Activated CD8-positive, alpha-beta memory T cell treated with anti-CD3 and anti-CD28 coated beads, Interleukin-2, amount 50 U/mL, for 1 hour (primary cell): ENCODE measurements around the gene AUTS2.

Experiments
- DNase-seq: peaks from one replicate; pipeline ENCODE4 v3.0.0-alpha.2; 2020; ENCODE audit errors: extremely low read depth

AUTS2 gene

GRCh38 chr7:69847921-69848612 is 249.8 kb downstream of the AUTS2 start:
- DNase-seq = no peak

DNA sequence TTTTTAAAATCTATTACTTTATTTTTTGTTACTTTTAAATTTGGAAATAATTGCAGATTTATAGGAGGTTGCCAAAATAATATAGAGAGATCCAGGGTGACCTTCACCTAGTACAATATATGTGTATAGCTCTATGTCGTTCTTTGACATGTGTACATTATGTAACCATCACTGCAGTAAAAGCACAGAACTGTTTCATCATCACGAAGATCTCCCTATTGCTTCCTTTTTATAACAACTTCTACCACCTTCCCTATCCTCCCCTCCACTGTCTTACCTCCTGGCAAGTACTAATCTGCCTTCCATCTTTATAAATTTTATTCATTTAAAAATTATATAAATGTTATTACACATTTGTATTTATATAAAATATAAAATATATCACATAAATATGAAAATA is 251.0 kb downstream of the AUTS2 start:
- no peak for DNase-seq

GRCh38 chr7:69857014-69857413 is 258.7 kb downstream of the AUTS2 start:
- no peak for DNase-seq

DNA sequence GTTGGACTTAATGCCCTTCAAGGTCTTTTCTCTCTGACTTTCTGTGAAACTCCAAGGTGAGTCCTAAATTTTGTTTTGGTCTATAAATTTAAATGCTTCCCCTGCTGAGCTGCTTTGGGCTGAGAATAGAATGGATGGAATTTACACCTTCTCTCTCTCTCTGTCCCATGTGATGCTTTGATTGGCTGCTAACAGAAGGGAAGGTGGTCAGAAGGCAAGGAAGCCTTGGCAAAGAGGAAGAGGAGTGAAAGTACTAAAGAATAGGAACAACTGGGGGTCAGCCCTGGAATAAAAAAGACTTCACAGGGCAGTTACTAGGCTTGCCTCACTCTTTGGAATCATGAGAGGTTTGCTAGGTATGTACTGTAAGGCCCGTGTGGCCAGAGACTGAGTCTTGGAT is 260.2 kb downstream of the AUTS2 start:
- no peak for DNase-seq

- DNase-seq = no peak
Observed at GRCh38 chr7:69859342-69859741, 261.1 kb downstream of the AUTS2 start.

DNA sequence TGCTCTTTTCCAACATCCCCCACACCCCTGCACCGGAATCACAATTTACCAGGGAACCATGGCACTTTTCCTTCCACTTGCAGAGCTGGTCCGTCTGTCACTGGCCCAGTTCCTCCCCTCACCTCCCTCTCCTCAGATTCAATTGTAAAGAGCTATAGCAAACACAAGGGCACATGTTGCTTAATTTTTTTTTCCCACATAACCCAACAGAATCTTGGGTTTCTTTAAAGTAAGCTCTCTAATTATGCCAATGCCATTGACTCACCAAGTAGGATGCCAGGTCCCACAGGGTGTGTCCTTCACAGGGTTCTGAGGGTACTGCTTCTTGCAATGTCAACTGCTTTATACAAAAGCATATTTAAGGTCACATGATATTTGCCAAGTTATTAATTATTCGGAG is 262.2 kb downstream of the AUTS2 start:
- DNase-seq = no peak

- DNase-seq = no peak
Observed at GRCh38 chr7:69860941-69861622, 262.8 kb downstream of the AUTS2 start.

DNA sequence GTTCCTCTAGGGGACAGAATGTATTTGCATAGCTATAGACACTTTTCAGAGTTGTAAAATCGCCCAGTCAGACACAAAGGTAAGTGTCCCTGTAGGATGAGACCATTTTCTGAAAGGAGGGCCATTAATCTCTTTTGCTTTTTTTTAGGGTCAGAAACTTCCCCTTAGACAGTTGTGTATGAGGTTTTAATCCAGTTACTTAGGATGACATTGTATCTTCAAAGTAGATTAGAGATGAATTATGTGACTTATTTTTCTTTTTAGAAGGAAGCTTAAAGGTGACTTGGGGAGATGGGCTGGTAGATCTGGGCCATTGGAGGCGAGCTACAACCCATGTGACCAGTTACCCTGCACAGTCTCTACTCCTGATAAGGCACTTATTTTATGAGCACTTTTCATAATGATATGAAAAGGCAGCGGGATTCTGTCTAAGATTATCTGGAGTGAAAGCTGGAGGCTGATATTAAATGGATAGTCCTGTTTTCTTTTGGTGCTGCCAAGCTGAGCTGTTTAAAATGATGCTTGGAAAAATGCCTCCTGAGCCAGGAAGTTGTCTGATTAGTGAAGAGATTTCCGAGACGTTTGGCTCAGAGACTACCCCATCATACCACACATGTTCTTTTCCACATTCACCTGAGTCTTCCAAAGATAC is 264.3 kb downstream of the AUTS2 start:
- no peak for DNase-seq

DNA sequence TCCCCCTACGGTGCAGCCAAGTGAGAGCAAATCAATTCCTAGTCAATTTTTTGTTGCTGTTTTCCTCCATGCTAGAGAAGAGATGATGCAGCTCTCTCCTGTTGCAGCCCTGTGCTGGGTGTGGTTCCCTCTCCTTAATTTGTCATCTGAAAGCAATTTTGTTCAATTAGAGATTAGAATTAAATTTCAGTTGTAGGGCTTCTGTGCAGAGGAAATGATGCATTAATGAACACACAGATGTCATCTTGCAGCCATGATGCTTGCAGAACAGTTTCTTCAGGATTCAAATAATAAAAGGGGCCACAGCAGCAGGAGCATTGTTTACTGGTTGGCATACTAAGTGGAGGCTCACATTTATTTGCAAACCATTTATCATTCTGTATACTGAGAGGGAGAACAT is 266.0 kb downstream of the AUTS2 start:
- DNase-seq = no peak

- DNase-seq = no peak
Observed at GRCh38 chr7:69864822-69865221, 266.5 kb downstream of the AUTS2 start.

DNA sequence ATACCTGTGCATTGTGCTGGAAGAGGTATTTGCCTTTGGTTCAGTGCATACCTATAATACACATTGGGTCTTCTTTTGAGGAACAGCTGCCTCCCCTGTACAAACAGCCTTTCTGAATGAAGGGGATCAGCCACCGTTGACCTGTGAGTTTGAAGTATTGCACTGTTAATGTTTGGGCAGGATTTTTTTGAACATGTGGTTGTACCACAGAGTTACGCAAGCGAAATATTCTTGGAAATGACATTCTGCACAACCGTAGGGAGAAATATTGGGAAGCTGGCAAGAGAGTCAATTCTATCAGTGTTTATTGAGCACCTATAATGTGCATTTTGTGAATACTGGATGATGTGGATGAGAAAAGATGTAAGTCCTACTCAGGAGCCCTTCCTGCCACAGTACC is 270.6 kb downstream of the AUTS2 start:
- DNase-seq = no peak

GRCh38 chr7:69871213-69871885 is 273.1 kb downstream of the AUTS2 start:
- DNase-seq = no peak

DNA sequence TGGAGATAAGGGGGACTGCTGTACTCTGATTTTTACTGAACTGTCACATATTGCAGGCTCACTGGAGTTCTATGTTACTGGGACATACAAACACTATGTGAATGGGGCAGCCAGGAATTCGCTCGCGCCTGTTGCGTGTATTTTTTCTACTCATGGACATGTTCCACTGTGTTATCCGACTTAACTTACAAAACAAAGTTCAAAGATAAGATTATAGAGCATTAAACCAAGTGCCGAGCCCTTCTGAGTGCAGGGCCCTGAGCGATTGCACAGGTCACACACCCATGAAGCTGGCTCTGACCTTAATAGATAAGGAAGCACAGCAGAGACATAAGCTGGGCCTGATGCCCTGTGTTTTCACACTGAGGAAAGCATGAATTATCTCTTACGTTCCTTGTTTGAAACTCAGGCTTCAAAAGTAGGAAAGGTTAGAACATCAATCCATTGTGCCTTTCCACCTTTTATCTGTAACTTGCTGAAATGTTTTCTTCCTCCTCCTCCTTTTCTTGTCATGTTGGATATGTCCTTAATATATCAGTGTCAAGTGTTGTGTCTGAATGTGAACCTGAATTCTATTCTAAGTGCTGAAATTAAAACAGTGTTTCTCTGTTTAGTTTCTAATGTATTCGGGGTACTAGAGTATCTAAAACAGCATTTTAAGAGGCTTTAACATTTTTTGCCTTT is 273.8 kb downstream of the AUTS2 start:
- DNase-seq = no peak

DNA sequence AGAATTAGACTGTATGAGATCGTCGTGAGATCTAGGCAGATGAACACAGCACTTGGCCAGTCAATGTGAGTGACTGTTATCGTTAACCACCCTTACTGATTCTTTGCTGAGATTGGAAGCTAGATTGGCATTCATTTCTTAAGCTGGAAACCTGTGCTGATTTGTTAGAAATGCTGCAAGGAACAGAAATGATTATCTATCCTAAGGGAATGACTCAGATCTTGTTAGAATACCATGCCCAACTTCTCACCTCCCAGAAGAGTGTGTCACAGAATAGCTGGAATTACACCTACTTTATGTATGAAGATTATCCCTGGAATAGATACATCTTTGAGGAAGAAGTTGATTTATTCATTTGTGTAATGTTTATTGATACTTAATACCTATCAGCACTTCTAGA is 275.2 kb downstream of the AUTS2 start:
- DNase-seq = no peak

DNA sequence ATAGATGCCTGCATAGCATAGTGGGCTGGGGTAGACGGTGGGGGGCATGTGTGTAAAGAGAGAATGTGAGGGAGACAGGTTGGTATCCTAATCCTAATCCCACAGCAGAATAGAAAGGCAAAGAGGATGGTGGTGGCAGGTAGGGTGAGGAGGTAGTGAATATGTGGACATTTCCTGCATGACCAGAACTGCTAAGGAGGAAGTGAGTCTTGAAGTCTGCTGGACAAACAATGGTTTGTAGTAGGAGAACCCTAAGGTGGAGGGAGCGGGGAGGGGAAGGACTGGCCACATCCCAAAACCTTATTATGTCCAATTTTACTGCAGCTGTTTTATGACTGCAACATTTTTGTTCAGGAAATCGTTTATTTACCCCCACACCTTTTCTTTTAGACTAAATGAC is 279.7 kb downstream of the AUTS2 start:
- no peak for DNase-seq

DNA sequence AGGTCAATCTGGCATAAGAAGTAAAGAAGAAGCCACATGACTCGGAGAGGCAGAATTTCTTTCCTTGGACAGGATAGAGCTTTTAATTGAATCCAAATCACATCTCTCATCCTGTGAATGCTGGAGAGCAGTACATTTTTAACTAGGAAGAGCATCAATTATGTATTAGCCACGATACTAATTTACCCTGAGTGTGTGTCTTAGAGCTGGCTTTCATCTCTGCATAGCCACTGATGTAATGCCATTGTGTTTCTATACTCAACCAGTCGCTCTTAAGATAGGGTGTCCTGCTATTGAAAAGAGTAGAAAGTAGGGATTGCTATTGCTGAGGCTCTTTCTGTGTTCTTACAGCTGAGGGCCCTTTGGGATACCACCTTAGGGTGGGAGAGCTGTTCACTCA is 280.3 kb downstream of the AUTS2 start:
- no peak for DNase-seq

DNA sequence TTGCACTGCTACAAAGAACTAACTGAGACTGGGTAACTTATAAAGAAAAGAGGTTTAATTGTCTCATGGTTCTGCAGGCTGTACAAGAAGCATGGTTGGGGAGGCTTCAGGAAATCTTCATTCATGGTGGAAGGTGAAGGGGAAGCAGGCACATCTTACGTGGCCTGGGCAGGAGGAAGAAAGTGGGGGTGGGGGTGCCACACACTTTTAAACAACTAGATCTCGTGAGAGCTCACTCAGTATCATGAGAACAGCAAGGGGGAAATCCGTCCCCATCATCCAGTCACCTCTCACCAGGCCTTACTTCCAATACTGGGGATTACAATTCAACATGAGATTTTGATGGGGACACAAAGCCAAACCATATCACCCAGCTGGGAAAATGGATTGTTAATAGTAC is 281.7 kb downstream of the AUTS2 start:
- DNase-seq = no peak

GRCh38 chr7:69880840-69881239 is 282.6 kb downstream of the AUTS2 start:
- DNase-seq = no peak

- DNase-seq = no peak
Observed at GRCh38 chr7:69882269-69882668, 284.0 kb downstream of the AUTS2 start.

- no peak for DNase-seq
Observed at GRCh38 chr7:69883399-69883891, 285.2 kb downstream of the AUTS2 start.

- DNase-seq = no peak
Observed at GRCh38 chr7:69885431-69885830, 287.2 kb downstream of the AUTS2 start.
